H1 (cell line): Measurements from ENCODE around the gene DGKI. TPM values are rescaled to one million over a fixed set of nuclear protein-coding genes. Genes with fewer than 3 reads are reported as not detected.
"Not testable (repeated sequence)": the region's sequence is repeated elsewhere in the genome, so short reads cannot be mapped to it uniquely, and the experiment has no call there.

ENCODE experiments used
- CTCF ChIA-PET: fragments of 300-600 bp; sonication (Branson Sonifier 250); formaldehyde crosslinking; loops from one replicate; lab custom pipeline; 2021; ENCODE audit not compliant: partially characterized antibody; lab: Charles Lee
- POLR2A ChIA-PET: fragments of 300-600 bp; sonication (Branson Sonifier 250); formaldehyde crosslinking; loops from one replicate; lab custom pipeline; 2021; ENCODE audit warnings: inconsistent platforms; ENCODE audit not compliant: partially characterized antibody; lab: Charles Lee
- DNase-seq, 2 experiments: peaks; one replicate each; pipeline versions ENCODE4 v3.0.0 to v3.0.0-alpha.2; 2010 to 2022; ENCODE audit warnings: low spot score in 2 of 2, low read depth in 1 of 2, mixed read lengths in 1 of 2
- FAIRE-seq: peaks from 2 replicates; lab custom pipeline; 2011; peaks lifted over from hg19 to GRCh38; lab: Jason Lieb, UNC
- H2AFZ ChIP-seq: 2 replicates; pipeline ENCODE4 v1.8.1; 2012; ENCODE audit warnings: low read length, inconsistent platforms
- H2AK5ac ChIP-seq: 2 replicates; pipeline ENCODE4 v1.6.1; 2013; ENCODE audit warnings: low read depth, low read length
- H2BK120ac ChIP-seq: replicated peaks from 2 replicates; pipeline ENCODE3; 2013; ENCODE audit warnings: low read depth, low read length, inconsistent platforms
- H2BK12ac ChIP-seq: 2 replicates; pipeline ENCODE4 v1.6.1; 2013; ENCODE audit warnings: low read depth, low read length
- H2BK15ac ChIP-seq: 2 replicates; pipeline ENCODE4 v1.6.1; 2013; ENCODE audit warnings: low read length
- H2BK20ac ChIP-seq: 2 replicates; pipeline ENCODE4 v1.6.1; 2013; ENCODE audit warnings: low read length
- H2BK5ac ChIP-seq: 2 replicates; pipeline ENCODE4 v1.6.1; 2013; ENCODE audit warnings: low read depth, low read length
- H3K14ac ChIP-seq: 2 replicates; pipeline ENCODE4 v1.6.1; 2013; ENCODE audit warnings: inconsistent platforms; ENCODE audit not compliant: insufficient read length
- H3K18ac ChIP-seq: 2 replicates; pipeline ENCODE4 v1.6.1; 2013; ENCODE audit warnings: low read length; ENCODE audit errors: extremely low read depth
- H3K23ac ChIP-seq: 2 replicates; pipeline ENCODE4 v1.6.1; 2013; ENCODE audit warnings: inconsistent platforms; ENCODE audit not compliant: insufficient read length
- H3K23me2 ChIP-seq: 2 replicates; pipeline ENCODE4 v1.6.1; 2013; ENCODE audit warnings: low read depth, low read length
- H3K27ac ChIP-seq: 2 replicates; pipeline ENCODE4 v1.6.1; 2011; ENCODE audit warnings: low read depth, low read length, inconsistent platforms
- H3K27me3 ChIP-seq, 4 experiments: replicated peaks in 1 of 4; 1 replicate in 1 of 4; 2 replicates in 3 of 4; pipeline versions ENCODE4 v1.6.1 to v1.8.1; 2011 to 2013; ENCODE audit warnings: low read length in 3 of 4, mild to moderate bottlenecking in 3 of 4, inconsistent platforms in 2 of 4, mixed read lengths in 2 of 4, moderate library complexity in 1 of 4; ENCODE audit not compliant: control insufficient read depth in 3 of 4, insufficient read depth in 3 of 4; ENCODE audit errors: extremely low read depth in 1 of 4
- H3K36me3 ChIP-seq, 4 experiments: 2 replicates each; pipeline versions ENCODE4 v1.6.1 to v1.8.1; 2011 to 2013; ENCODE audit warnings: mild to moderate bottlenecking in 4 of 4, low read length in 3 of 4, moderate library complexity in 2 of 4, control low read depth in 1 of 4, inconsistent platforms in 1 of 4; ENCODE audit not compliant: insufficient read depth in 4 of 4, control insufficient read depth in 2 of 4
- H3K4ac ChIP-seq: replicated peaks from 2 replicates; pipeline ENCODE3; 2013; ENCODE audit warnings: low read length, low read depth, mixed read lengths, inconsistent platforms; ENCODE audit not compliant: insufficient read length
- H3K4me1 ChIP-seq, 4 experiments: replicated peaks in 1 of 4; 1 replicate in 1 of 4; 2 replicates in 3 of 4; pipeline versions ENCODE4 v1.6.1 to v1.8.1; 2011 to 2013; ENCODE audit warnings: low read length in 3 of 4, inconsistent platforms in 2 of 4, mixed read lengths in 1 of 4; ENCODE audit not compliant: insufficient read depth in 4 of 4, control insufficient read depth in 3 of 4
- H3K4me2 ChIP-seq, 2 experiments: 2 replicates each; pipeline versions ENCODE4 v1.6.1 to v1.8.1; 2011 to 2013; ENCODE audit warnings: low read depth in 2 of 2, low read length in 2 of 2, control low read depth in 1 of 2, inconsistent platforms in 1 of 2, mild to moderate bottlenecking in 1 of 2; ENCODE audit not compliant: insufficient read depth in 1 of 2
- H3K4me3 ChIP-seq, 4 experiments: fragments of 200-600, 300-600 bp in 1 of 4; sonication (generic), shearing (Covaris generic), sonication (Bioruptor Twin) in 1 of 4; 2 replicates each; pipeline versions ENCODE4 v1.5.1 to v1.8.1; 2011 to 2016; ENCODE audit warnings: low read length in 4 of 4, low read depth in 3 of 4, control low read depth in 2 of 4, inconsistent platforms in 2 of 4, mild to moderate bottlenecking in 2 of 4, mixed read lengths in 1 of 4, moderate library complexity in 1 of 4; ENCODE audit not compliant: insufficient read depth in 2 of 4; ENCODE audit errors: extremely low read depth in 1 of 4
- H3K56ac ChIP-seq: replicated peaks from 2 replicates; pipeline ENCODE3; 2013; ENCODE audit warnings: low read depth, mild to moderate bottlenecking, mixed read lengths, low read length, inconsistent platforms; ENCODE audit not compliant: insufficient read length
- H3K79me1 ChIP-seq: 2 replicates; pipeline ENCODE4 v1.6.1; 2013; ENCODE audit warnings: low read depth, low read length, control low read depth
- H3K79me2 ChIP-seq, 2 experiments: 2 replicates each; pipeline versions ENCODE4 v1.6.1 to v1.8.1; 2012 to 2013; ENCODE audit warnings: low read length in 2 of 2, mild to moderate bottlenecking in 2 of 2, inconsistent platforms in 1 of 2; ENCODE audit not compliant: insufficient read depth in 2 of 2, control insufficient read depth in 1 of 2
- H3K9ac ChIP-seq, 4 experiments: replicated peaks in 1 of 4; 1 replicate in 1 of 4; 2 replicates in 3 of 4; pipeline versions ENCODE4 v1.6.1 to v1.8.1; 2011 to 2013; ENCODE audit warnings: low read depth in 3 of 4, low read length in 3 of 4, control low read depth in 2 of 4, mild to moderate bottlenecking in 2 of 4, moderate library complexity in 2 of 4, inconsistent platforms in 1 of 4; ENCODE audit errors: extremely low read depth in 1 of 4
- H3K9me3 ChIP-seq, 2 experiments: 2 replicates each; pipeline versions ENCODE4 v1.6.1 to v1.8.1; 2012 to 2013; ENCODE audit warnings: mild to moderate bottlenecking in 2 of 2, moderate library complexity in 2 of 2, control low read depth in 1 of 2, inconsistent platforms in 1 of 2, low read depth in 1 of 2, low read length in 1 of 2, mixed read lengths in 1 of 2; ENCODE audit not compliant: insufficient read depth in 2 of 2
- H4K20me1 ChIP-seq, 2 experiments: replicated peaks in 1 of 2; 2 replicates each; pipeline versions ENCODE3 to v1.8.1; 2011 to 2013; ENCODE audit warnings: inconsistent platforms in 2 of 2, low read length in 2 of 2, mild to moderate bottlenecking in 1 of 2; ENCODE audit not compliant: insufficient read depth in 2 of 2, control insufficient read depth in 1 of 2
- H4K5ac ChIP-seq: 2 replicates; pipeline ENCODE4 v1.6.1; 2013; ENCODE audit warnings: low read length, low read depth, mixed read lengths, inconsistent platforms; ENCODE audit not compliant: insufficient read length
- H4K8ac ChIP-seq: 2 replicates; pipeline ENCODE4 v1.8.0; 2013; ENCODE audit warnings: mild to moderate bottlenecking, moderate library complexity, low read length, inconsistent platforms; ENCODE audit not compliant: insufficient read depth; ENCODE audit errors: extremely low read depth
- H4K91ac ChIP-seq: replicated peaks from 2 replicates; pipeline ENCODE3; 2013; ENCODE audit warnings: low read length, mixed read lengths, inconsistent platforms; ENCODE audit not compliant: insufficient read length
- WGBS, 2 experiments: shearing (Covaris generic) in 1 of 2; methylation state at CpG; one replicate each; pipeline versions ENCODE4 v1.1.6 to v1.1.7; 2013 to 2015; ENCODE audit warnings: low lambda C conversion rate in 2 of 2, mixed read lengths in 2 of 2, inconsistent platforms in 1 of 2, low coverage in 1 of 2, missing lambda C conversion rate in 1 of 2; ENCODE audit not compliant: insufficient replicate concordance in 2 of 2, insufficient coverage in 1 of 2, insufficient read length in 1 of 2; ENCODE audit errors: extremely low coverage in 1 of 2, missing lambda C conversion rate in 1 of 2; 5-methylcytosine and 5-hydroxymethylcytosine counted together
- polyA plus RNA-seq, 7 experiments: library from polyadenylated mRNA; depleted of rRNA in 3 of 7; stranded (reverse) in 5 of 7; unstranded in 2 of 7; fragments of >200 nt in 5 of 7; fragments of 200-250 nt in 2 of 7; gene quantifications; 1 replicate in 5 of 7; 2 replicates in 1 of 7; 4 replicates in 1 of 7; pipeline versions ENCODE4 v1.2.1 to v1.2.3, GENCODE V29; 2011 to 2013; ENCODE audit warnings: missing spikeins in 2 of 7, mixed read lengths in 2 of 7
- total RNA-seq: library from RNA; stranded (reverse); fragmentation: NEBNext Ultra II Directional; extraction: Animal tissue kit (Norgen Biotek cat#: 25700); gene quantifications from 2 replicates; pipeline ENCODE4 v1.2.1, GENCODE V29; 2021

The DGKI gene
- total and polyA plus RNA-seq, 2 of the 8 experiments (the other 6 are each of a cell fraction or from before 2014, with no cell fraction given): 0.20 to 0.71 TPM

DNA sequence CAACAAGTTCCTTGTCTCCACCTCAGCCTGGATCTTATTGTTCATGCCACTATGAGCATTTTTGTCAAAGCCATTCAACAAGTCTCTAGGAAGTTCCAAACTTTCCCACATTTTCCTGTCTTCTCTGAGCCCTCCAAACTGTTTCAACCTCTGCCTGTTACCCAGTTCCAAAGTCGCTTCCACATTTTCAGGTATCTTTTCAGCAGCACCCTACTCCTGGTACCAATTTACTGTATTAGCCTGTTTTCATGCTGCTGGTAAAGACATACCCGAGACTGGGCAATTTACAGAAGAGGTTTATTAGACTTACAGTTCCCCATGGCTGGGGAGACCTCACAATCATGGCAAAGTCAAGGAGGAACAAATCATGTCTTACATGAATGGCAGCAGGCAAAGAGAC, 13.8 kb downstream of the DGKI start:
- H3K23me2 ChIP-seq, H3K14ac ChIP-seq, H2AFZ ChIP-seq, H2BK5ac ChIP-seq, H3K9ac ChIP-seq, H3K79me1 ChIP-seq, H2BK120ac ChIP-seq, H2BK20ac ChIP-seq, H4K91ac ChIP-seq, POLR2A ChIA-PET, H3K4me2 ChIP-seq, H3K23ac ChIP-seq, H3K27me3 ChIP-seq, H3K36me3 ChIP-seq, H4K8ac ChIP-seq, H3K27ac ChIP-seq, H2BK12ac ChIP-seq, H3K18ac ChIP-seq, DNase-seq, H3K56ac ChIP-seq, H4K20me1 ChIP-seq, H2BK15ac ChIP-seq, H3K79me2 ChIP-seq, H3K4me3 ChIP-seq, H3K4ac ChIP-seq, FAIRE-seq, H2AK5ac ChIP-seq, H4K5ac ChIP-seq, H3K4me1 ChIP-seq: not testable (repeated sequence)
- H3K9me3 ChIP-seq: peaks cover 26 to 27% of the 10 kb centered on the region in 2 experiments; a peak in 3 of 4 replicates
- WGBS, 2 experiments: 82% methylated on average over 2 of the region's 2 CpGs; no CpG with 5 or more reads in 1 of the 2 experiments
- CTCF ChIA-PET: interaction anchor here (2.7 kb wide), 1 partner anchor 11 kb away, joined by 7 read pairs; no protein-coding TSS in a partner anchor
